Neuronal stem cell (in vitro differentiated cells): ENCODE measurements around the gene USP24.

Experiments used
- DNase-seq: peaks from one replicate; pipeline ENCODE4 v3.0.0-alpha.2; 2013; ENCODE audit warnings: low spot score
- H2AFZ ChIP-seq: one replicate; pipeline ENCODE4 v1.6.1; 2013; ENCODE audit warnings: mild to moderate bottlenecking, low read length, inconsistent platforms
- H2AK5ac ChIP-seq: 2 replicates; pipeline ENCODE4 v1.6.1; 2013; ENCODE audit warnings: low read depth, mild to moderate bottlenecking, inconsistent platforms, low read length, moderate library complexity, mixed read lengths
- H2BK120ac ChIP-seq: 2 replicates; pipeline ENCODE4 v1.6.1; 2013; ENCODE audit warnings: low read depth, mild to moderate bottlenecking, inconsistent platforms, low read length, moderate library complexity, mixed read lengths
- H2BK12ac ChIP-seq: one replicate; pipeline ENCODE4 v1.6.1; 2013; ENCODE audit warnings: low read length, inconsistent platforms
- H2BK15ac ChIP-seq: 2 replicates; pipeline ENCODE4 v1.6.1; 2013; ENCODE audit warnings: mild to moderate bottlenecking, low read length, inconsistent platforms, mixed read lengths
- H2BK5ac ChIP-seq: one replicate; pipeline ENCODE4 v1.6.1; 2013; ENCODE audit warnings: inconsistent platforms, mild to moderate bottlenecking, low read length, moderate library complexity
- H3K14ac ChIP-seq: one replicate; pipeline ENCODE4 v1.6.1; 2013; ENCODE audit warnings: low read length, inconsistent platforms
- H3K18ac ChIP-seq: 2 replicates; pipeline ENCODE4 v1.6.1; 2013; ENCODE audit warnings: low read length, inconsistent platforms
- H3K23ac ChIP-seq: 2 replicates; pipeline ENCODE4 v1.6.1; 2013; ENCODE audit warnings: low read depth, mild to moderate bottlenecking, mixed read lengths, low read length, inconsistent platforms; ENCODE audit not compliant: poor library complexity
- H3K27ac ChIP-seq: replicated peaks from 3 replicates; pipeline ENCODE4 v1.5.1; 2013; ENCODE audit warnings: low read length, inconsistent platforms
- H3K27me3 ChIP-seq, 3 experiments: 2 replicates each; pipeline ENCODE4 v1.6.1; 2013; ENCODE audit warnings: low read length in 3 of 3, mild to moderate bottlenecking in 2 of 3, inconsistent platforms in 1 of 3, low read depth in 1 of 3, mixed read lengths in 1 of 3, moderate library complexity in 1 of 3; ENCODE audit not compliant: control insufficient read depth in 3 of 3, insufficient read depth in 3 of 3
- H3K36me3 ChIP-seq, 2 donors: replicated peaks in 1 of 2; 2 replicates each; pipeline ENCODE4 v1.6.1; 2013; ENCODE audit warnings: low read length in 2 of 2; ENCODE audit not compliant: control insufficient read depth in 2 of 2, insufficient read depth in 2 of 2
- H3K4ac ChIP-seq: 2 replicates; pipeline ENCODE4 v1.6.1; 2013; ENCODE audit warnings: inconsistent platforms, mild to moderate bottlenecking, low read length, moderate library complexity
- H3K4me1 ChIP-seq, 2 donors: 1 replicate in 1 of 2; 2 replicates in 1 of 2; pipeline ENCODE4 v1.6.1; 2013; ENCODE audit warnings: low read length in 2 of 2, low read depth in 1 of 2; ENCODE audit not compliant: control insufficient read depth in 2 of 2, insufficient read depth in 1 of 2
- H3K4me2 ChIP-seq: one replicate; pipeline ENCODE4 v1.6.1; 2013; ENCODE audit warnings: mild to moderate bottlenecking, low read length, inconsistent platforms; ENCODE audit not compliant: insufficient read depth, poor library complexity, severe bottlenecking
- H3K4me3 ChIP-seq, 2 donors: 2 replicates each; pipeline ENCODE4 v1.5.1; 2013; ENCODE audit warnings: low read length in 2 of 2, mild to moderate bottlenecking in 2 of 2, inconsistent platforms in 1 of 2, moderate library complexity in 1 of 2
- H3K79me1 ChIP-seq: one replicate; pipeline ENCODE4 v1.6.1; 2013; ENCODE audit warnings: low read depth, mild to moderate bottlenecking, inconsistent platforms, low read length, moderate library complexity
- H3K9ac ChIP-seq: one replicate; pipeline ENCODE4 v1.6.1; 2013; ENCODE audit warnings: mild to moderate bottlenecking, low read depth, low read length, inconsistent platforms; ENCODE audit not compliant: poor library complexity
- H3K9me3 ChIP-seq, 2 donors: replicated peaks in 1 of 2; 2 replicates each; pipeline versions ENCODE3 to v1.6.1; 2013; ENCODE audit warnings: low read length in 2 of 2, mild to moderate bottlenecking in 2 of 2, inconsistent platforms in 1 of 2, low read depth in 1 of 2, mixed read lengths in 1 of 2, moderate library complexity in 1 of 2; ENCODE audit not compliant: control insufficient read depth in 2 of 2, insufficient read depth in 1 of 2
- H4K8ac ChIP-seq: one replicate; pipeline ENCODE4 v1.6.1; 2013; ENCODE audit warnings: low read depth, mild to moderate bottlenecking, inconsistent platforms, low read length, moderate library complexity
- H4K91ac ChIP-seq: one replicate; pipeline ENCODE4 v1.6.1; 2013; ENCODE audit warnings: low read length, low read depth, mild to moderate bottlenecking, inconsistent platforms; ENCODE audit not compliant: poor library complexity
- WGBS, 2 donors: extraction: QIAGEN DNeasy Blood & Tissue Kit; methylation state at CpG; one replicate each; pipeline ENCODE4 v1.1.7; 2013; ENCODE audit warnings: missing lambda C conversion rate in 2 of 2, mixed read lengths in 1 of 2; ENCODE audit not compliant: insufficient read length in 2 of 2, insufficient replicate concordance in 1 of 2; ENCODE audit errors: extremely low coverage in 2 of 2; 5-methylcytosine and 5-hydroxymethylcytosine counted together

The USP24 gene

GRCh38 chr1:55067022-55067778 lies 148.0 kb downstream of the USP24 start:
- H3K4ac ChIP-seq = no peak overlapping the region
- no CpG with 5 or more reads among the region's 17 CpGs for WGBS, 2 donors
- no peak for DNase-seq
- no peak overlapping the region for H3K4me2 ChIP-seq
- peaks cover 36 to 63% of the 10 kb centered on the region in 2 donors for H3K36me3 ChIP-seq
- no peak overlapping the region for H3K18ac ChIP-seq
- no peak overlapping the region for H2BK15ac ChIP-seq
- no peaks in the 10 kb centered on the region for H3K27me3 ChIP-seq
- H2BK12ac ChIP-seq = no peak overlapping the region
- no peak overlapping the region for H3K14ac ChIP-seq
- H3K27ac ChIP-seq = no peak overlapping the region
- no peak overlapping the region for H4K91ac ChIP-seq
- H3K9ac ChIP-seq = no peak overlapping the region
- no peak overlapping the region for H2AFZ ChIP-seq
- H2BK5ac ChIP-seq = no peak overlapping the region
- no peak overlapping the region for H3K4me3 ChIP-seq
- no peak overlapping the region for H3K23ac ChIP-seq
- H2AK5ac ChIP-seq = no peak overlapping the region
- no peak overlapping the region for H4K8ac ChIP-seq
- H2BK120ac ChIP-seq = no peak overlapping the region
- H3K79me1 ChIP-seq = peaks cover 3% of the 10 kb centered on the region
- H3K4me1 ChIP-seq = peaks cover 0 to 1% of the 10 kb centered on the region in 2 donors
- no peaks in the 10 kb centered on the region for H3K9me3 ChIP-seq

GRCh38 chr1:55065648-55066047 lies 149.5 kb downstream of the USP24 start:
- H3K27ac ChIP-seq = no peak overlapping the region
- no peaks in the 10 kb centered on the region for H3K9me3 ChIP-seq
- H4K91ac ChIP-seq = no peak overlapping the region
- no peak overlapping the region for H2AK5ac ChIP-seq
- H4K8ac ChIP-seq = no peak overlapping the region
- DNase-seq = no peak
- H3K23ac ChIP-seq = no peak overlapping the region
- no CpG with 5 or more reads among the region's 4 CpGs for WGBS, 2 donors
- no peak overlapping the region for H2BK5ac ChIP-seq
- H3K4me1 ChIP-seq = no peaks in the 10 kb centered on the region
- H2BK12ac ChIP-seq = no peak overlapping the region
- no peak overlapping the region for H2BK120ac ChIP-seq
- H3K36me3 ChIP-seq = peaks cover 25 to 48% of the 10 kb centered on the region in 2 donors
- H3K4me2 ChIP-seq = no peak overlapping the region
- no peak overlapping the region for H2AFZ ChIP-seq
- H3K4me3 ChIP-seq = no peak overlapping the region
- H3K14ac ChIP-seq = no peak overlapping the region
- H3K4ac ChIP-seq = no peak overlapping the region
- H2BK15ac ChIP-seq = no peak overlapping the region
- no peaks in the 10 kb centered on the region for H3K27me3 ChIP-seq
- no peak overlapping the region for H3K9ac ChIP-seq
- peaks cover 3% of the 10 kb centered on the region for H3K79me1 ChIP-seq
- no peak overlapping the region for H3K18ac ChIP-seq

GRCh38 chr1:55064861-55065263 lies 150.3 kb downstream of the USP24 start:
- Histone ChIP-seq H3K9me3 (no peaks in the 10 kb centered on the region), H2AFZ (no peak overlapping the region), H2BK5ac (no peak overlapping the region), H3K27ac (no peak overlapping the region), H2AK5ac (no peak overlapping the region), H3K9ac (no peak overlapping the region), H4K8ac (no peak overlapping the region), H3K4ac (no peak overlapping the region), H3K4me1 (no peaks in the 10 kb centered on the region), H3K14ac (no peak overlapping the region), H3K27me3 (no peaks in the 10 kb centered on the region), H2BK15ac (no peak overlapping the region), H2BK120ac (no peak overlapping the region), H4K91ac (no peak overlapping the region), H2BK12ac (no peak overlapping the region), H3K23ac (no peak overlapping the region), H3K79me1 (peaks cover 3% of the 10 kb centered on the region), H3K4me2 (no peak overlapping the region), H3K18ac (no peak overlapping the region), H3K4me3 (no peak overlapping the region), H3K36me3 (peaks cover 18 to 40% of the 10 kb centered on the region in 2 donors)
- no CpG with 5 or more reads among the region's 2 CpGs for WGBS, 2 donors
- DNase-seq = no peak

- Histone ChIP-seq H3K79me1 (peaks cover 3% of the 10 kb centered on the region), H3K18ac (no peak overlapping the region), H3K9ac (no peak overlapping the region), H3K4me3 (no peak overlapping the region), H3K23ac (peak overlapping the region; percentile 10), H2BK120ac (no peak overlapping the region), H4K91ac (no peak overlapping the region), H2BK12ac (no peak overlapping the region), H3K9me3 (no peaks in the 10 kb centered on the region), H2BK15ac (no peak overlapping the region), H3K27ac (no peak overlapping the region), H3K4me1 (no peaks in the 10 kb centered on the region), H3K14ac (no peak overlapping the region), H2AFZ (no peak overlapping the region), H3K4ac (no peak overlapping the region), H4K8ac (no peak overlapping the region), H3K27me3 (no peaks in the 10 kb centered on the region), H3K36me3 (peaks cover 19 to 34% of the 10 kb centered on the region in 2 donors), H2BK5ac (no peak overlapping the region), H2AK5ac (no peak overlapping the region), H3K4me2 (no peak overlapping the region)
- DNase-seq = no peak
- WGBS, 2 donors = no CpG with 5 or more reads among the region's 12 CpGs
These were observed 151.0 kb downstream of the USP24 start for GRCh38 chr1:55064071-55064581.
